Measurements from ENCODE around the gene SDC3.
A peak's percentile ranks its signal among the peaks of the same experiment; 100 is the strongest.
"Not testable (repeated sequence)": the region's sequence is repeated elsewhere in the genome, so short reads cannot be mapped to it uniquely, and the experiment has no call there.

Gene SDC3

GRCh38 chr1:30871276-30871871, 37.2 kb downstream of the SDC3 start:
- no peak for TF ChIP-seq CTCF (IDR thresholded peaks at IDR 0.05; ENCODE audit: borderline replicate concordance, control extremely low read depth, extremely low read depth, insufficient read depth, missing control alignments)
- DNase-seq (ENCODE audit: low spot score): no peak
- in situ Hi-C loops (cut with MboI; ENCODE audit: low sequenced_read_pairs, unreplicated experiment): no loop called here

- no peak for TF ChIP-seq CTCF (IDR thresholded peaks at IDR 0.05; ENCODE audit: borderline replicate concordance, control extremely low read depth, extremely low read depth, insufficient read depth, missing control alignments)
- in situ Hi-C loops (cut with MboI; ENCODE audit: low sequenced_read_pairs, unreplicated experiment): no loop called here
- DNase-seq (ENCODE audit: low spot score): no peak
Observed at GRCh38 chr1:30870656-30871055, 37.9 kb downstream of the SDC3 start.

- in situ Hi-C loops (cut with MboI; ENCODE audit: low sequenced_read_pairs, unreplicated experiment): no loop called here
- no peak for TF ChIP-seq CTCF (IDR thresholded peaks at IDR 0.05; ENCODE audit: borderline replicate concordance, control extremely low read depth, extremely low read depth, insufficient read depth, missing control alignments)
- no peak for DNase-seq (ENCODE audit: low spot score)
Observed at GRCh38 chr1:30870035-30870434, 38.5 kb downstream of the SDC3 start.

- in situ Hi-C loops (cut with MboI; ENCODE audit: low sequenced_read_pairs, unreplicated experiment): no loop called here
- DNase-seq (ENCODE audit: low spot score): peak; percentile 60
- TF ChIP-seq CTCF (IDR thresholded peaks at IDR 0.05; ENCODE audit: borderline replicate concordance, control extremely low read depth, extremely low read depth, insufficient read depth, missing control alignments): no peak
Observed at GRCh38 chr1:30868833-30869435, 39.6 kb downstream of the SDC3 start.

- in situ Hi-C loops (cut with MboI; ENCODE audit: low sequenced_read_pairs, unreplicated experiment): not testable (repeated sequence)
Observed at GRCh38 chr1:30868057-30868456, 40.5 kb downstream of the SDC3 start.

GRCh38 chr1:30867537-30867936, 41.0 kb downstream of the SDC3 start:
- TF ChIP-seq CTCF (IDR thresholded peaks at IDR 0.05; ENCODE audit: borderline replicate concordance, control extremely low read depth, extremely low read depth, insufficient read depth, missing control alignments): no peak
- no peak for DNase-seq (ENCODE audit: low spot score)
- in situ Hi-C loops (cut with MboI; ENCODE audit: low sequenced_read_pairs, unreplicated experiment): no loop called here

More at GRCh38 chr1:30868057-30868456, 40.5 kb downstream of the SDC3 start:
- not testable (repeated sequence) for DNase-seq (ENCODE audit: low spot score)

- in situ Hi-C loops (cut with MboI; ENCODE audit: low sequenced_read_pairs, unreplicated experiment): no loop called here
- no peak for TF ChIP-seq CTCF (IDR thresholded peaks at IDR 0.05; ENCODE audit: borderline replicate concordance, control extremely low read depth, extremely low read depth, insufficient read depth, missing control alignments)
- no peak for DNase-seq (ENCODE audit: low spot score)
Observed at GRCh38 chr1:30866594-30866993, 42.0 kb downstream of the SDC3 start.
